OCI-LY1 (cell line): ENCODE data around the gene LSM10.

Source experiments
- EZH2 ChIP-seq: fragments of 200-600 bp; sonication (generic), shearing (Covaris generic); IDR thresholded peaks from 2 replicates; pipeline ENCODE4 v1.8.0; 2017; ENCODE audit warnings: borderline replicate concordance, mixed run types, mild to moderate bottlenecking, antibody characterized with exemption, low read length, moderate library complexity, mixed read lengths
- TF ChIP-seq, protein P1 (sequence below): fragments of 200-600 bp; sonication (generic), shearing (Covaris generic); IDR thresholded peaks from 2 replicates; pipeline ENCODE4 v1.5.1; 2017; ENCODE audit warnings: mild to moderate bottlenecking, antibody characterized with exemption, low read length, moderate library complexity, mixed read lengths

DNA sequence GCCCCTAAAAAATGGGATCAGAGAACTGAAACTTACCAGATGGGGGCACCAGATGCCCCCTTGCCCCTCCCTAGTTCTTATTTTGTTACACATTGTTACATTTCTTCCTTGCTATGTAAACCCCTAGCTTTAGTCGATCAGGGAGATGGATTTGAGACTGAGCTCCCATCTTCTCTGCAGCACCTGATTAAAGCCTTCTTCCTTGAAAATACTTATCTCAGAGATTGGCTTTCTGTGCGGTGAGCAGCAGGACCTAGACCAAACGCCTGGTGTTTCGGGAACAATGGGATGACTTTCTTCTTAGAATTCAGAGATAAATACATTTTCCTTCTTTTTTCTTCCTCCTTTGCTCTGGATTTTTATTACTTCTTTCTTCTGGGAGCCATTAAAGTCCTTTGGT, 16.7 kb upstream of the LSM10 start:
- no peak for TF ChIP-seq EZH2
- TF ChIP-seq, protein P1, sequence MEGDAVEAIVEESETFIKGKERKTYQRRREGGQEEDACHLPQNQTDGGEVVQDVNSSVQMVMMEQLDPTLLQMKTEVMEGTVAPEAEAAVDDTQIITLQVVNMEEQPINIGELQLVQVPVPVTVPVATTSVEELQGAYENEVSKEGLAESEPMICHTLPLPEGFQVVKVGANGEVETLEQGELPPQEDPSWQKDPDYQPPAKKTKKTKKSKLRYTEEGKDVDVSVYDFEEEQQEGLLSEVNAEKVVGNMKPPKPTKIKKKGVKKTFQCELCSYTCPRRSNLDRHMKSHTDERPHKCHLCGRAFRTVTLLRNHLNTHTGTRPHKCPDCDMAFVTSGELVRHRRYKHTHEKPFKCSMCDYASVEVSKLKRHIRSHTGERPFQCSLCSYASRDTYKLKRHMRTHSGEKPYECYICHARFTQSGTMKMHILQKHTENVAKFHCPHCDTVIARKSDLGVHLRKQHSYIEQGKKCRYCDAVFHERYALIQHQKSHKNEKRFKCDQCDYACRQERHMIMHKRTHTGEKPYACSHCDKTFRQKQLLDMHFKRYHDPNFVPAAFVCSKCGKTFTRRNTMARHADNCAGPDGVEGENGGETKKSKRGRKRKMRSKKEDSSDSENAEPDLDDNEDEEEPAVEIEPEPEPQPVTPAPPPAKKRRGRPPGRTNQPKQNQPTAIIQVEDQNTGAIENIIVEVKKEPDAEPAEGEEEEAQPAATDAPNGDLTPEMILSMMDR = no peak
